Omental fat pad (tissue), 4 donors: ENCODE measurements around the gene SLC6A3. TPM values are rescaled to one million over a fixed set of nuclear protein-coding genes. Genes with fewer than 3 reads are reported as not detected.

Source experiments
- ATAC-seq: fragments of 150-250 bp; one replicate; pipeline ENCODE4 v1.9.1; 2016; ENCODE audit warnings: mild to moderate bottlenecking, moderate library complexity; ENCODE audit not compliant: low FRiP score
- DNase-seq: peaks from one replicate; pipeline ENCODE4 v3.0.0-alpha.2; 2019; ENCODE audit warnings: low spot score
- CTCF ChIP-seq, 3 donors: fragments of 450-650 bp; IDR thresholded peaks; one replicate each; pipeline ENCODE4 v1.5.1; 2016 to 2017; ENCODE audit warnings: antibody characterized with exemption in 3 of 3, mild to moderate bottlenecking in 3 of 3, moderate library complexity in 2 of 3
- total RNA-seq, 4 donors: library from RNA; depleted of rRNA; stranded (reverse); fragments of >200 nt; gene quantifications; one replicate each; pipeline ENCODE4 v1.1.0, GENCODE V29; 2016

The SLC6A3 gene
- total RNA-seq, 4 donors from 2014 or later: 0.32 to 1.2 (median 0.55) TPM

GRCh38 chr5:1390333-1390732, 54.9 kb downstream of the SLC6A3 start:
- DNase-seq (no peak), ATAC-seq (no peak)
- no peak for TF ChIP-seq CTCF (IDR thresholded peaks at IDR 0.05)

- no peak for ATAC-seq
- DNase-seq: no peak
- TF ChIP-seq CTCF (IDR thresholded peaks at IDR 0.05): no peak
Observed at GRCh38 chr5:1388383-1388967, 56.8 kb downstream of the SLC6A3 start.

- no peak for ATAC-seq
- TF ChIP-seq CTCF (IDR thresholded peaks at IDR 0.05): no peak
Observed at GRCh38 chr5:1387876-1388275, 57.4 kb downstream of the SLC6A3 start.

GRCh38 chr5:1387059-1387755, 58.0 kb downstream of the SLC6A3 start:
- DNase-seq (no peak), ATAC-seq (no peak)
- no peak for TF ChIP-seq CTCF (IDR thresholded peaks at IDR 0.05)

More at GRCh38 chr5:1387876-1388275, 57.4 kb downstream of the SLC6A3 start:
- no peak for DNase-seq

GRCh38 chr5:1386274-1386717, 58.9 kb downstream of the SLC6A3 start:
- DNase-seq: no peak
- peak; percentile 48 for ATAC-seq
- TF ChIP-seq CTCF (IDR thresholded peaks at IDR 0.05): no peak

GRCh38 chr5:1385395-1386273, 59.6 kb downstream of the SLC6A3 start:
- ATAC-seq (peak; percentile 92), DNase-seq (peak; percentile 64)
- TF ChIP-seq CTCF (IDR thresholded peaks at IDR 0.05): no peak
